Measurements from ENCODE around the gene POLR1D.

The POLR1D gene

GRCh38 chr13:27641711-27642502, 20.2 kb downstream of the POLR1D start:
- no peak for DNase-seq

GRCh38 chr13:27643334-27644132, 21.8 kb downstream of the POLR1D start:
- DNase-seq, result no peak

- DNase-seq, result no peak
Measured at GRCh38 chr13:27644302-27644701, 22.6 kb downstream of the POLR1D start.

- DNase-seq, result no peak
Measured at GRCh38 chr13:27650312-27650711, 28.6 kb downstream of the POLR1D start.

GRCh38 chr13:27654059-27654458, 32.4 kb downstream of the POLR1D start:
- DNase-seq, result no peak

GRCh38 chr13:27654816-27655215, 33.1 kb downstream of the POLR1D start:
- no peak for DNase-seq

GRCh38 chr13:27657724-27658123, 36.0 kb downstream of the POLR1D start:
- DNase-seq, result no peak

GRCh38 chr13:27658546-27658945, 36.9 kb downstream of the POLR1D start:
- DNase-seq, result peak in 1 of 2 experiments; percentile 11

- DNase-seq, result no peak
Measured at GRCh38 chr13:27659145-27659865, 37.6 kb downstream of the POLR1D start.

GRCh38 chr13:27660511-27660910, 38.8 kb downstream of the POLR1D start:
- no peak for DNase-seq

GRCh38 chr13:27661017-27661416, 39.3 kb downstream of the POLR1D start:
- no peak for DNase-seq

GRCh38 chr13:27662738-27663470, 41.2 kb downstream of the POLR1D start:
- no peak for DNase-seq

- no peak for DNase-seq
Measured at GRCh38 chr13:27663947-27664346, 42.3 kb downstream of the POLR1D start.

- DNase-seq, result peak in 1 of 2 experiments; percentile 3
Measured at GRCh38 chr13:27665333-27665732, 43.6 kb downstream of the POLR1D start.

- no peak for DNase-seq
Measured at GRCh38 chr13:27665761-27666160, 44.1 kb downstream of the POLR1D start.

- no peak for DNase-seq
Measured at GRCh38 chr13:27666951-27667350, 45.3 kb downstream of the POLR1D start.

GRCh38 chr13:27667946-27668345, 46.3 kb downstream of the POLR1D start:
- no peak for DNase-seq

GRCh38 chr13:27670861-27671260, 49.2 kb downstream of the POLR1D start:
- DNase-seq, result no peak

- DNase-seq, result no peak
Measured at GRCh38 chr13:27672025-27672424, 50.3 kb downstream of the POLR1D start.

Data from SW 1271 (cell line).